Measurements from ENCODE around the gene GYPA. TPM values are rescaled to one million over a fixed set of nuclear protein-coding genes. Genes with fewer than 3 reads are reported as not detected.
"Not testable (repeated sequence)": the region's sequence is repeated elsewhere in the genome, so short reads cannot be mapped to it uniquely, and the experiment has no call there.

GYPA gene
- total and polyA plus RNA-seq, 2 of the 4 experiments (the other 2 are of a cell fraction) = not detected

- POLR2A ChIA-PET (ENCODE audit: unreplicated experiment); H3K4me3 ChIP-seq (ENCODE audit: insufficient read depth, low read depth, low read length); H4K20me1 ChIP-seq (ENCODE audit: insufficient read depth, low read length); ATAC-seq (ENCODE audit: low read depth); H3K9me3 ChIP-seq (ENCODE audit: control insufficient read depth, insufficient read depth, low read length); dilution Hi-C loops (cut with HindIII; ENCODE audit: low sequenced_read_pairs, unreplicated experiment); H4K91ac ChIP-seq (ENCODE audit: insufficient read depth, low read depth, low read length); H3K36me3 ChIP-seq (ENCODE audit: control insufficient read depth, insufficient read depth, low read length); in situ Hi-C loops (cut with MboI; ENCODE audit: low sequenced_read_pairs); H3K79me1 ChIP-seq (ENCODE audit: low read depth in 1 of 2, low read length in 2 of 2); H2AK9ac ChIP-seq (replicated peaks; ENCODE audit: low read depth, low read length, poor library complexity); intact Hi-C loops (cut with micrococcal nuclease); H3K9me1 ChIP-seq (ENCODE audit: insufficient read depth, low read length); CTCF ChIA-PET; H2BK15ac ChIP-seq (ENCODE audit: low read depth, low read length); H3K4ac ChIP-seq (ENCODE audit: low read depth, low read length); H3K27me3 ChIP-seq (ENCODE audit: control insufficient read depth, insufficient read depth, low read length); H3K14ac ChIP-seq (replicated peaks; ENCODE audit: low read depth, low read length); H3K18ac ChIP-seq (ENCODE audit: low read depth, low read length); H2BK20ac ChIP-seq (ENCODE audit: low read depth, low read length); BruUV-seq (replicated peaks); H3K56ac ChIP-seq (ENCODE audit: extremely low read depth, insufficient read depth, low read length); H2BK120ac ChIP-seq (ENCODE audit: low read depth, low read length); H4K5ac ChIP-seq (ENCODE audit: low read depth, low read length); H3K9ac ChIP-seq (ENCODE audit: low read depth, low read length); H3K23ac ChIP-seq (ENCODE audit: low read depth, low read length); H2AFZ ChIP-seq (replicated peaks; ENCODE audit: low read length, poor library complexity); H4K8ac ChIP-seq (ENCODE audit: low read depth in 2 of 2, low read length in 2 of 2); H3K4me1 ChIP-seq (ENCODE audit: control insufficient read depth, insufficient read depth, low read length); H3K4me2 ChIP-seq (ENCODE audit: low read depth, low read length); H2BK5ac ChIP-seq (ENCODE audit: low read depth, low read length, poor library complexity, severe bottlenecking); DNase-seq; H2AK5ac ChIP-seq (ENCODE audit: low read depth, low read length); H3K27ac ChIP-seq (ENCODE audit: insufficient read depth, low read length): not testable (repeated sequence)
- 100% methylated on average over 1 of the region's 4 CpGs; no CpG with 5 or more reads in 1 of the 2 experiments for WGBS, 2 experiments (ENCODE audit: extremely low coverage in 2 of 2, insufficient read length in 1 of 2)
Measured at GRCh38 chr4:144123982-144124635, 16.4 kb downstream of the GYPA start.

GRCh38 chr4:144123269-144123668 lies 17.2 kb downstream of the GYPA start:
- H3K36me3 ChIP-seq (ENCODE audit: control insufficient read depth, insufficient read depth, low read length); POLR2A ChIA-PET (ENCODE audit: unreplicated experiment); H3K23ac ChIP-seq (ENCODE audit: low read depth, low read length); H2AFZ ChIP-seq (replicated peaks; ENCODE audit: low read length, poor library complexity); H3K4me1 ChIP-seq (ENCODE audit: control insufficient read depth, insufficient read depth, low read length); H2BK5ac ChIP-seq (ENCODE audit: low read depth, low read length, poor library complexity, severe bottlenecking); DNase-seq; H4K20me1 ChIP-seq (ENCODE audit: insufficient read depth, low read length); H2AK9ac ChIP-seq (replicated peaks; ENCODE audit: low read depth, low read length, poor library complexity); H3K79me1 ChIP-seq (ENCODE audit: low read depth in 1 of 2, low read length in 2 of 2); H4K5ac ChIP-seq (ENCODE audit: low read depth, low read length); BruUV-seq (replicated peaks); in situ Hi-C loops (cut with MboI; ENCODE audit: low sequenced_read_pairs); H3K9me1 ChIP-seq (ENCODE audit: insufficient read depth, low read length); H3K14ac ChIP-seq (replicated peaks; ENCODE audit: low read depth, low read length); dilution Hi-C loops (cut with HindIII; ENCODE audit: low sequenced_read_pairs, unreplicated experiment); CTCF ChIA-PET; H4K91ac ChIP-seq (ENCODE audit: insufficient read depth, low read depth, low read length); ATAC-seq (ENCODE audit: low read depth); H3K18ac ChIP-seq (ENCODE audit: low read depth, low read length); intact Hi-C loops (cut with micrococcal nuclease); H2BK120ac ChIP-seq (ENCODE audit: low read depth, low read length); H4K8ac ChIP-seq (ENCODE audit: low read depth in 2 of 2, low read length in 2 of 2); H3K27me3 ChIP-seq (ENCODE audit: control insufficient read depth, insufficient read depth, low read length); H3K4me3 ChIP-seq (ENCODE audit: insufficient read depth, low read depth, low read length); H2BK15ac ChIP-seq (ENCODE audit: low read depth, low read length); H3K4me2 ChIP-seq (ENCODE audit: low read depth, low read length); H3K9ac ChIP-seq (ENCODE audit: low read depth, low read length); H3K9me3 ChIP-seq (ENCODE audit: control insufficient read depth, insufficient read depth, low read length); H2BK20ac ChIP-seq (ENCODE audit: low read depth, low read length); H3K27ac ChIP-seq (ENCODE audit: insufficient read depth, low read length); H3K4ac ChIP-seq (ENCODE audit: low read depth, low read length); H2AK5ac ChIP-seq (ENCODE audit: low read depth, low read length); H3K56ac ChIP-seq (ENCODE audit: extremely low read depth, insufficient read depth, low read length): not testable (repeated sequence)
- WGBS, 2 experiments (ENCODE audit: extremely low coverage in 2 of 2, insufficient read length in 1 of 2) = no CpG with 5 or more reads among the region's 3 CpGs

Data from IMR-90 (cell line).